H9 (cell line): ENCODE measurements around the gene ENTREP3. TPM values are rescaled to one million over a fixed set of nuclear protein-coding genes. Genes with fewer than 3 reads are reported as not detected.

ENCODE experiments used
- DNase-seq: peaks from one replicate; pipeline ENCODE4 v3.0.0-alpha.2; 2017
- H2AFZ ChIP-seq: one replicate; pipeline ENCODE4 v1.6.1; 2013; ENCODE audit warnings: mild to moderate bottlenecking, low read length, control low read depth, moderate library complexity
- H2AK5ac ChIP-seq: 2 replicates; pipeline ENCODE4 v1.6.1; 2013; ENCODE audit warnings: low read length, control low read depth, mixed read lengths; ENCODE audit not compliant: insufficient read length
- H2BK120ac ChIP-seq: one replicate; pipeline ENCODE4 v1.6.1; 2013; ENCODE audit warnings: low read depth, mild to moderate bottlenecking, low read length, control low read depth, inconsistent platforms; ENCODE audit not compliant: poor library complexity, severe bottlenecking
- H2BK12ac ChIP-seq: 2 replicates; pipeline ENCODE4 v1.6.1; 2013; ENCODE audit warnings: low read length, control low read depth, mixed read lengths, low read depth; ENCODE audit not compliant: insufficient read length
- H2BK15ac ChIP-seq: 2 replicates; pipeline ENCODE4 v1.6.1; 2013; ENCODE audit warnings: low read depth, low read length, control low read depth
- H2BK20ac ChIP-seq: one replicate; pipeline ENCODE4 v1.6.1; 2013; ENCODE audit warnings: low read depth, mild to moderate bottlenecking, low read length, control low read depth, inconsistent platforms; ENCODE audit not compliant: poor library complexity, severe bottlenecking
- H2BK5ac ChIP-seq: 2 replicates; pipeline ENCODE4 v1.6.1; 2013; ENCODE audit warnings: low read length, control low read depth, mixed read lengths; ENCODE audit not compliant: insufficient read length
- H3K14ac ChIP-seq: 2 replicates; pipeline ENCODE4 v1.6.1; 2013; ENCODE audit warnings: low read length, control low read depth; ENCODE audit not compliant: insufficient read depth
- H3K18ac ChIP-seq: 2 replicates; pipeline ENCODE4 v1.6.1; 2013; ENCODE audit warnings: low read depth, mild to moderate bottlenecking, mixed read lengths, low read length, control low read depth; ENCODE audit not compliant: insufficient read length
- H3K23ac ChIP-seq: 2 replicates; pipeline ENCODE4 v1.6.1; 2013; ENCODE audit warnings: low read length, control low read depth, mixed read lengths, low read depth; ENCODE audit not compliant: insufficient read length
- H3K23me2 ChIP-seq: 2 replicates; pipeline ENCODE4 v1.6.1; 2013; ENCODE audit warnings: low read depth, mild to moderate bottlenecking, mixed read lengths, low read length, control low read depth; ENCODE audit not compliant: insufficient read length, poor library complexity, severe bottlenecking
- H3K27ac ChIP-seq: 2 replicates; pipeline ENCODE4 v1.5.1; 2013; ENCODE audit warnings: low read length, control low read depth, mixed read lengths, low read depth; ENCODE audit not compliant: insufficient read length
- H3K27me3 ChIP-seq: 2 replicates; pipeline ENCODE4 v1.6.1; 2013; ENCODE audit warnings: low read length, control low read depth, inconsistent platforms; ENCODE audit not compliant: insufficient read depth
- H3K4ac ChIP-seq: 2 replicates; pipeline ENCODE4 v1.6.1; 2013; ENCODE audit warnings: low read depth, mild to moderate bottlenecking, control low read depth, inconsistent platforms, low read length, moderate library complexity
- H3K4me1 ChIP-seq: 2 replicates; pipeline ENCODE4 v1.6.1; 2013; ENCODE audit warnings: low read length, control low read depth, inconsistent platforms; ENCODE audit not compliant: insufficient read depth
- H3K4me2 ChIP-seq: 2 replicates; pipeline ENCODE4 v1.6.1; 2013; ENCODE audit warnings: low read length, control low read depth, mixed read lengths; ENCODE audit not compliant: insufficient read length, insufficient read depth
- H3K56ac ChIP-seq: 2 replicates; pipeline ENCODE4 v1.6.1; 2013; ENCODE audit warnings: low read depth, mild to moderate bottlenecking, mixed read lengths, low read length, control low read depth; ENCODE audit not compliant: insufficient read length
- H3K79me1 ChIP-seq: 2 replicates; pipeline ENCODE4 v1.6.1; 2013; ENCODE audit warnings: low read depth, mild to moderate bottlenecking, moderate library complexity, low read length, control low read depth, inconsistent platforms; ENCODE audit not compliant: insufficient read depth, poor library complexity, severe bottlenecking
- H3K79me2 ChIP-seq: 2 replicates; pipeline ENCODE4 v1.6.1; 2013; ENCODE audit warnings: low read length, control low read depth, inconsistent platforms; ENCODE audit not compliant: insufficient read depth
- H3K9ac ChIP-seq: 2 replicates; pipeline ENCODE4 v1.6.1; 2013; ENCODE audit warnings: low read length, control low read depth, mixed read lengths; ENCODE audit not compliant: insufficient read length; ENCODE audit errors: extremely low read depth
- H3K9me3 ChIP-seq: one replicate; pipeline ENCODE4 v1.6.1; 2013; ENCODE audit warnings: low read depth, low read length, inconsistent platforms; ENCODE audit not compliant: control insufficient read depth
- H3T11ph ChIP-seq: one replicate; pipeline ENCODE4 v1.6.1; 2013; ENCODE audit warnings: mild to moderate bottlenecking, low read length, control low read depth, inconsistent platforms
- H4K20me1 ChIP-seq: one replicate; pipeline ENCODE4 v1.6.1; 2013; ENCODE audit not compliant: control insufficient read depth, insufficient read length, insufficient read depth
- H4K5ac ChIP-seq: 2 replicates; pipeline ENCODE4 v1.6.1; 2013; ENCODE audit warnings: low read depth, mild to moderate bottlenecking, mixed read lengths, low read length, control low read depth; ENCODE audit not compliant: insufficient read length
- H4K8ac ChIP-seq: replicated peaks from 2 replicates; pipeline ENCODE4 v1.6.1; 2013; ENCODE audit warnings: low read length, control low read depth, mixed read lengths, low read depth; ENCODE audit not compliant: insufficient read length
- H4K91ac ChIP-seq: 2 replicates; pipeline ENCODE4 v1.6.1; 2013; ENCODE audit warnings: low read depth, mild to moderate bottlenecking, moderate library complexity, mixed read lengths, low read length, control low read depth; ENCODE audit not compliant: insufficient read length
- H3K27ac Mint-ChIP-seq, 3 experiments: 2 replicates in 2 of 3; 3 replicates in 1 of 3; pipeline ENCODE4 v1.8.0; 2020 to 2021; ENCODE audit warnings: mixed read lengths in 3 of 3, mild to moderate bottlenecking in 1 of 3, moderate library complexity in 1 of 3
- H3K27me3 Mint-ChIP-seq: 2 replicates; pipeline ENCODE4 v1.8.0; 2021; ENCODE audit warnings: low read depth, mild to moderate bottlenecking, moderate library complexity, mixed read lengths
- H3K36me3 Mint-ChIP-seq, 3 experiments: 2 replicates in 2 of 3; 3 replicates in 1 of 3; pipeline ENCODE4 v1.8.0; 2020 to 2021; ENCODE audit warnings: low read depth in 3 of 3, mixed read lengths in 3 of 3; ENCODE audit not compliant: insufficient read depth in 1 of 3
- H3K4me1 Mint-ChIP-seq, 2 experiments: 2 replicates each; pipeline ENCODE4 v1.8.0; 2020; ENCODE audit warnings: mixed read lengths in 2 of 2
- H3K4me3 Mint-ChIP-seq, 2 experiments: 2 replicates in 1 of 2; 3 replicates in 1 of 2; pipeline ENCODE4 v1.8.0; 2020 to 2021; ENCODE audit warnings: mild to moderate bottlenecking in 2 of 2, mixed read lengths in 2 of 2, moderate library complexity in 1 of 2
- H3K9me3 Mint-ChIP-seq, 2 experiments: 2 replicates in 1 of 2; 3 replicates in 1 of 2; pipeline ENCODE4 v1.8.0; 2020; ENCODE audit warnings: mild to moderate bottlenecking in 2 of 2, mixed read lengths in 2 of 2, moderate library complexity in 1 of 2
- CTCF ChIP-seq: fragments of 200-600 bp; sonication (generic); conservative IDR thresholded peaks from 3 replicates; pipeline ENCODE4 v1.8.0; 2021; ENCODE audit warnings: antibody characterized with exemption, mild to moderate bottlenecking
- WGBS: extraction: QIAGEN DNeasy Blood & Tissue Kit; methylation state at CpG from one replicate; pipeline ENCODE4 v1.1.7; 2013; ENCODE audit warnings: missing lambda C conversion rate, low lambda C conversion rate, mixed read lengths; ENCODE audit not compliant: insufficient read length; ENCODE audit errors: extremely low coverage; 5-methylcytosine and 5-hydroxymethylcytosine counted together
- total RNA-seq: library from RNA; stranded (reverse); gene quantifications from 2 replicates; pipeline ENCODE4 v1.2.1, GENCODE V29; 2021

ENTREP3 gene
- total RNA-seq, 1 experiment from 2014 or later, result 41.0 TPM

- Histone ChIP-seq H3K23ac (no peak overlapping the region), H4K8ac (no peak overlapping the region), H3K79me1 (no peaks in the 10 kb centered on the region), H3K4me2 (no peak overlapping the region), H3K23me2 (peaks cover under 1% of the 10 kb centered on the region), H2BK5ac (no peak overlapping the region), H3K56ac (no peak overlapping the region), H3K18ac (no peak overlapping the region), H3T11ph (no peak overlapping the region), H2BK12ac (no peak overlapping the region), H3K27me3 (no peaks in the 10 kb centered on the region), H2AK5ac (no peak overlapping the region), H2BK15ac (no peak overlapping the region), H3K79me2 (no peaks in the 10 kb centered on the region), H3K9me3 (no peaks in the 10 kb centered on the region), H3K4me1 (no peaks in the 10 kb centered on the region; the same call in 1 of the 2 replicates), H2BK20ac (no peak overlapping the region), H4K20me1 (no peaks in the 10 kb centered on the region), H3K9ac (no peak overlapping the region), H3K4ac (no peak overlapping the region), H4K5ac (no peak overlapping the region), H3K14ac (no peak overlapping the region), H3K27ac (no peak overlapping the region), H4K91ac (no peak overlapping the region), H2BK120ac (no peak overlapping the region), H2AFZ (no peak overlapping the region)
- peaks cover 13 to 24% of the 10 kb centered on the region in 2 experiments for H3K4me1 Mint-ChIP-seq
- DNase-seq, result no peak
- H3K9me3 Mint-ChIP-seq, result no peaks in the 10 kb centered on the region; a peak in 1 of 5 replicates
- H3K36me3 Mint-ChIP-seq, result no peaks in the 10 kb centered on the region
- H3K27me3 Mint-ChIP-seq, result peaks cover 2% of the 10 kb centered on the region
- no peak for TF ChIP-seq CTCF
- H3K27ac Mint-ChIP-seq, result no peak overlapping the region
- no peak overlapping the region for H3K4me3 Mint-ChIP-seq
- no CpG with 5 or more reads among the region's 9 CpGs for WGBS
Observed at GRCh38 chr1:155300553-155301329, 45.5 kb upstream of the ENTREP3 start.
